CD4-positive, alpha-beta T cell treated with Interferon alpha-2 for 1 hour (primary cell): ENCODE data around the gene STK10.

ENCODE experiments used
- DNase-seq, 2 donors: peaks; one replicate each; pipeline ENCODE4 v3.0.0-alpha.2; 2020 to 2022

STK10 gene

DNA sequence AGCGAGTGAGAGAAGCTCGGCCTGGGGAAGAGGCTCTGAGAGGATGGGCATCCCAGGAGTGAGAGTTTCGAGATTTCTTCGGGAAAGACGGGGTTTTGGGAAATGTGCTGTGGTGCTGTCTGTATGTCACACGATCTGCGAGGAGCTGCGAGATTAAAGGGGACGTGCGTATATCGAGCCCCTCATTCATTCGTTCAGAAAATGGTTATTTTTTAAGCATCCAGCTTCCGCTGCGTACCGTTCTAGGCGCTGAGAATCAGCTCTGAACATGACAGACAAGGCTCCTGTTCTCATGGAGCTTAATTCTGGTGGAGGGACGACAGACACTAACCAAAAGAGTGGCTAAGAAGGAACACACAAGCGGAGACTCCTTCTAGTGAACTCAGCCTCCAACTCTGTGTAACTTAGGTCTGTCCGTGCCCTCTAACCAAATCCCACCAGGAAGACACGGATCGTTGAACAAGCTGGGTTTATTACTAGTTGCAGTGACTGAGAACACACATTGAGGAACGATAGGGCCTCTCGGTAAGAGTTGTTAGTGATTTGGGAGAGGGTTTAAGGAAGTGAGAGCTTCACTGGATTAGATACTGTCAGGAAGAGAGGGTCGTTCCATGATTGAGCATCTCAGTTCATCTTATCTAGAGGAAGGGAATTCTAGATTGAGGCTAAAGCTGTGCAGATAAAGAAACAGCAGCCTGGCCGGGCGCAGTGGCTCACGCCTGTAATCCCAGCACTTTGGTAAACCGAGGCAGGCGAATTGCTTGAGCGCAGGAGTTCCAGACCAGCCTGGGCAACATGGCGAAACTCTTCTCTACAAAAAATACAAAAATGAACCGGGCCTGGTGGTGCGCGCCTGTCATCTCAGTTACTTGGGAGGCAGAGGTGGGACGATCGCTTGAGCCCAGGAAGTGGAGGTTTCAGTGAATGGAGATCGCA, 180.6 kb downstream of the STK10 start:
- DNase-seq, result no peak

GRCh38 chr5:172006321-172007174, 181.5 kb downstream of the STK10 start, which contains the start of gene FBXW11:
Gene FBXW11, minus strand, starts transcription at chr5:172006638. Its CDS starts 136 bp downstream, at chr5:172006502.
- peak; percentile 97 for DNase-seq

GRCh38 chr5:172005708-172006320, 182.2 kb downstream of the STK10 start:
- DNase-seq, result peak in 1 of 2 donors; percentile 27

GRCh38 chr5:172004824-172005237, 183.2 kb downstream of the STK10 start:
- DNase-seq, result peak; percentile 5 to 45

DNA sequence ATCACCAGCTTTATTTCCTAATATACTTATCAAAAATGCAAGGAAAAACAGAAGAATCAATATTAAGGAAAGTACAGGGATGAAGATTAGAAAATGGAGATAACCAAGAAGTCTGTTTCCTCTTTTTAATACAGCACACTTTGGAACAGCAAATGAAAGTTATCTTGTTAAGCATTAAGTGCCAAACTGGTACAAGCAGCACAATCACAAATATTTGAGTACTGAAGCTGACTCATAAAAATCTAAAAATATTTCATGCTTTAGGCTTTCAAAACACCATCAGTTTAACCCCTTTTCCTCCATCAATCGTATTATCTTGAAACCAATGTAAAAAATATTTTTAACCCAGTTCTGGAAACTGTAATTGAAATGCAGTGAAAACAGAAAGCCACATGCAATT, 184.3 kb downstream of the STK10 start:
- DNase-seq, result no peak

DNA sequence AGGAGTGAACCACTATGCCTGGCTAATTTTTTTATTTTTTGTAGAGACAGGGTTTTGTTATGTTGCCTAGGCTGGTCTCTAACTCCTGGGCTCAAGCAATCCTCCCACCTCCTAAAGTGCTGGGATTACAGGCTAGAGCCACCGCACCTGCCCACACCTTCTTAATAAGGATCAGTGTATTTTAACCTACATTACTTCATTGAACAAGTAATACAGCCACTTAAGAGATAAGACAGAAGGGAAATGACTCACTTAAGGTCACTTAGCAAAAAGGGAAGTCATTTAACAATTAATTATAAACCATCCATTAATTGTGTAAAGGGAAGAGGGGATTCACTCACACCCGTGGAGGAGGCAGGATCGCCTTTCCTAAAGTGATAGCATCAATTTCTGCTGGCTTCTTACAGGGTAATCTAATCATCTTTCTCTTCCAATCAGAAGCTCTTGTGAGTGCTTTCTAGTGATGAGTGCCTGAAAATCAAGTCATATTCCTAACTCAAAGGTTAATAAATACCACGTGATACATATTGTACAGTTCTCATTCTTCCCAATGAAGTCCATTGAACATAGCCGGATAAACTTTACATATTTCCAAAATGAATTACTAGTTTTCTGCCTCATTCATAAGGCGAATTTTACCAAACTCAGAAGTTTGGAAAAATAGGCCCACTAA, 185.0 kb downstream of the STK10 start:
- no peak for DNase-seq

GRCh38 chr5:172002310-172002709, 185.7 kb downstream of the STK10 start:
- peak in 1 of 2 donors; percentile 49 for DNase-seq

GRCh38 chr5:171999877-172000276, 188.1 kb downstream of the STK10 start:
- DNase-seq, result no peak

DNA sequence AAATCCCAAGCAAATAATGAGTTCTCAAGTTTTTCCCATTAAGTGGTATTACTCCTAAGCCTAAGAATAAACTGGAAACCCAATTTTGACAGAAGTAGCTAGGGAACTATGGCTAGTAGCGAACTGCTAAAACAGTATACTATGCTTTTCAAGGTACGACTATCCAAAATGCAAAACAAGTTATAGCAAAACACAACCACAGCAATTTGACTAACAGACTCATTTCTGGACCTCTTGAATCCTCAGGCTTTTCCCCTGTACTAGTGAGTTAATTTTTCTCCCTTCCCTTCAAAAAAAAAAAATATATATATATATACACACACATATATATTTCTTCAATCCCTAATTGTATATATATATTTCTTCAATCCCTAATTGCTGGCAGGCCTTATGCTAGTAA, 188.9 kb downstream of the STK10 start:
- DNase-seq, result no peak

DNA sequence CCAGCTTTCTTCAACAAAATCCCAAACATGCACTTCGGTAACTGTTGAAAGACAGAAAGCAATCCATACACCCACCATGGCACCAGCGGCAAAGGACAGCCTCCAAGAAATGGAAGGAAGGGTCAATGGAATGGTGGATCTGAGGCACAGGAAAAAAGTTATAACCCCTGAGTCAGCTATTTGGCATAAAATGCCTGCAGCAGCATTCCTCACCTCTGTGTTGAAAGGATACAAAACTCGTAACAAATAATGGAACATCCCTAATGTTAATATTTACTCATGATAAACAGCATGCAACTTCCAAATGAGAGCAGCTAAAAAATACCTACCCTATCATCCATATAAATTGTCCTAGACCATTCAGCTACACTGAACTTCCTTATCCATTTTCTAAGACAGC, 191.0 kb downstream of the STK10 start:
- no peak for DNase-seq

DNA sequence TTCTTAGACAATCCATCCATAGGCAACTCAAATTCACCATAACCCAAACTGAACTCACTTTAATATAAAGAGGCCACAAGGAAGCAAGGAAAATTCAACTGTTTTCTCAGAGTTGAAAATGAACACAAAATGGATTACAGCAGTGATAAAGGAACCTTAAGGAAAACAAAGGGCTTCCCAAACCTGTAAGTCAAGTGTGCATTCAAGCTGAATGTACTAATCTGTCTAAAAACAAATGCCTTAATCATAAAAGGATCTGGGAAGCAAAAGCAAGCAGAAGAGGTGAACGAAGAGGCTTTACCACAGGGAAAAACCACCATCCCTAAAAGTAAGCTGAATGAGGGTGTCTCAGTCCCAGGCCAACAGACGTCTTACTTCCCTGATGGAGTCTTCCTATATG, 195.2 kb downstream of the STK10 start:
- no peak for DNase-seq

DNA sequence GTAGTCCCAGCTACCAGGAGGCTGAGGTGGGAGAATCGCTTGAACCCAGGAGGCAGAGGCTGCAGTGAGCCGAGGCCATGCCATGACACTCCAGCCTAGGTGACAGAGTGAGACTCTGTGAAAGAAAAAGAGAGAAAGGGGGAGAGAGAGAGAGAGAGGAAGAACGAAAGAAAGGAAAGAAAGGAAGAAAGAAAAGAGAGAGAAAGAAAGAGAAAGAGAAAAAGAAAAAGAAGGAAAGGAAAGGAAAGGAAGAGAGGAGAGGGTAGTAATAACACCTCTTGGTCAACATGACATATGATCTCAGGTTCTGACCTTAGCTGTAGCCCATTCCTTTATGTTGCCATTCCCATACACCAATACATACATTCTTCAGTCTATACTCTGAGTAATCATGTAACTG, 195.7 kb downstream of the STK10 start:
- no peak for DNase-seq
